SKM-1 treated with dmso at 0.1 percent for 144 hours (cell line): ENCODE measurements around the gene PHLDB1.
A peak's percentile ranks its signal among the peaks of the same experiment; 100 is the strongest.
"Not testable (repeated sequence)": the region's sequence is repeated elsewhere in the genome, so short reads cannot be mapped to it uniquely, and the experiment has no call there.

ENCODE experiments used
- DNase-seq: peaks from one replicate; lab custom pipeline; 2025; ENCODE audit not compliant: unreplicated experiment; lab: John Stamatoyannopoulos, UW

The PHLDB1 gene

GRCh38 chr11:118605116-118605867 is 2.1 kb upstream of the PHLDB1 start:
- DNase-seq, result no peak

- DNase-seq, result no peak
Measured at GRCh38 chr11:118606157-118606843, 1.1 kb upstream of the PHLDB1 start.

- no peak for DNase-seq
Measured at GRCh38 chr11:118606844-118607228, 579 bp upstream of the PHLDB1 start.

GRCh38 chr11:118608360-118609227 is 1.2 kb downstream of the PHLDB1 start:
- no peak for DNase-seq

GRCh38 chr11:118609380-118610224 is 2.2 kb downstream of the PHLDB1 start:
- no peak for DNase-seq

- no peak for DNase-seq
Measured at GRCh38 chr11:118610225-118610772, 2.9 kb downstream of the PHLDB1 start.

GRCh38 chr11:118610773-118611432 is 3.5 kb downstream of the PHLDB1 start:
- DNase-seq, result no peak

- not testable (repeated sequence) for DNase-seq
Measured at GRCh38 chr11:118611433-118611795, 4.0 kb downstream of the PHLDB1 start.

- no peak for DNase-seq
Measured at GRCh38 chr11:118612378-118612777, 5.0 kb downstream of the PHLDB1 start.

GRCh38 chr11:118614511-118614910 is 7.1 kb downstream of the PHLDB1 start:
- DNase-seq, result no peak

GRCh38 chr11:118615282-118615975 is 8.0 kb downstream of the PHLDB1 start:
- DNase-seq, result no peak

- DNase-seq, result no peak
Measured at GRCh38 chr11:118615976-118616371, 8.6 kb downstream of the PHLDB1 start.

GRCh38 chr11:118618115-118618990 is 10.9 kb downstream of the PHLDB1 start:
- no peak for DNase-seq

GRCh38 chr11:118618991-118619375 is 11.6 kb downstream of the PHLDB1 start:
- DNase-seq, result no peak

GRCh38 chr11:118619444-118620197 is 12.2 kb downstream of the PHLDB1 start:
- no peak for DNase-seq

GRCh38 chr11:118620529-118621070 is 13.2 kb downstream of the PHLDB1 start:
- no peak for DNase-seq

- DNase-seq, result peak; percentile 73
Measured at GRCh38 chr11:118621071-118621783, 13.8 kb downstream of the PHLDB1 start.
